Astrocyte of the cerebellum (primary cell): ENCODE data around the gene OSBPL3.

Experiments used
- DNase-seq: peaks from one replicate; pipeline ENCODE4 v3.0.0-alpha.2; 2011; ENCODE audit warnings: low read depth
- H3K4me3 ChIP-seq: 2 replicates; pipeline ENCODE4 v1.5.1; 2011; ENCODE audit warnings: mild to moderate bottlenecking, low read depth, low read length, moderate library complexity
- in situ Hi-C: cut with HindIII; loops from 2 replicates; pipeline ENCODE4 v1.10.0; 2017; ENCODE audit warnings: low sequenced_read_pairs
- TF ChIP-seq, protein P1 (sequence below): IDR thresholded peaks from 2 replicates; pipeline ENCODE4 v1.5.1; 2012; ENCODE audit warnings: low read length, low read depth, moderate library complexity, mild to moderate bottlenecking; ENCODE audit errors: missing control alignments

Gene OSBPL3

DNA sequence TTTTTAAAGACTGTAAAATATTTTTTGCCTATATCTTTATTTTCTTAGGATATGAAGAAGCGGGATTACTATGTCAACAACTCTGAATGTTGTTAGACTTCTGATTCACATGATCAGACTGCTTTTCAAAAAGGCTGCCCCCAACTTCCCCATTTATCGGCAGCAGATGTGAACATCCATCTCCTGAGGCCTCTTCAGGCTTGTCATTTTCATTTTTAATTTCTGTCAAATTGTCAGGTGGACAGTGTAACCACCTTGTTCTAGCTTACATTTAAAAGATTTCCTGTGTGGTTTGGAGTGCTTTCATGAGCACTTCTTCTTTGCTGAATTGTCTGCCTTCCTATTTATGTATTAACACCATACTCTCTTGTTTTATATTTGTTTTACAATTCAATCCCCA, 143.9 kb downstream of the OSBPL3 start:
- TF ChIP-seq, protein P1, sequence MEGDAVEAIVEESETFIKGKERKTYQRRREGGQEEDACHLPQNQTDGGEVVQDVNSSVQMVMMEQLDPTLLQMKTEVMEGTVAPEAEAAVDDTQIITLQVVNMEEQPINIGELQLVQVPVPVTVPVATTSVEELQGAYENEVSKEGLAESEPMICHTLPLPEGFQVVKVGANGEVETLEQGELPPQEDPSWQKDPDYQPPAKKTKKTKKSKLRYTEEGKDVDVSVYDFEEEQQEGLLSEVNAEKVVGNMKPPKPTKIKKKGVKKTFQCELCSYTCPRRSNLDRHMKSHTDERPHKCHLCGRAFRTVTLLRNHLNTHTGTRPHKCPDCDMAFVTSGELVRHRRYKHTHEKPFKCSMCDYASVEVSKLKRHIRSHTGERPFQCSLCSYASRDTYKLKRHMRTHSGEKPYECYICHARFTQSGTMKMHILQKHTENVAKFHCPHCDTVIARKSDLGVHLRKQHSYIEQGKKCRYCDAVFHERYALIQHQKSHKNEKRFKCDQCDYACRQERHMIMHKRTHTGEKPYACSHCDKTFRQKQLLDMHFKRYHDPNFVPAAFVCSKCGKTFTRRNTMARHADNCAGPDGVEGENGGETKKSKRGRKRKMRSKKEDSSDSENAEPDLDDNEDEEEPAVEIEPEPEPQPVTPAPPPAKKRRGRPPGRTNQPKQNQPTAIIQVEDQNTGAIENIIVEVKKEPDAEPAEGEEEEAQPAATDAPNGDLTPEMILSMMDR, result no peak
- H3K4me3 ChIP-seq, result no peak overlapping the region
- in situ Hi-C loops, result no loop called here
- no peak for DNase-seq

- TF ChIP-seq, protein P1, result no peak
- no peak overlapping the region for H3K4me3 ChIP-seq
- DNase-seq, result no peak
- in situ Hi-C loops, result no loop called here
Measured at GRCh38 chr7:24835643-24836042, 144.3 kb downstream of the OSBPL3 start.

- TF ChIP-seq, protein P1, result no peak
- in situ Hi-C loops, result no loop called here
- no peak for DNase-seq
- H3K4me3 ChIP-seq, result no peak overlapping the region
Measured at GRCh38 chr7:24834128-24834798, 145.7 kb downstream of the OSBPL3 start.

GRCh38 chr7:24833549-24833948, 146.4 kb downstream of the OSBPL3 start:
- no peak for DNase-seq
- no peak overlapping the region for H3K4me3 ChIP-seq
- TF ChIP-seq, protein P1, result no peak
- in situ Hi-C loops, result no loop called here

GRCh38 chr7:24831240-24831639, 148.7 kb downstream of the OSBPL3 start:
- TF ChIP-seq, protein P1, result no peak
- in situ Hi-C loops, result no loop called here
- H3K4me3 ChIP-seq, result no peak overlapping the region
- peak; percentile 73 for DNase-seq

DNA sequence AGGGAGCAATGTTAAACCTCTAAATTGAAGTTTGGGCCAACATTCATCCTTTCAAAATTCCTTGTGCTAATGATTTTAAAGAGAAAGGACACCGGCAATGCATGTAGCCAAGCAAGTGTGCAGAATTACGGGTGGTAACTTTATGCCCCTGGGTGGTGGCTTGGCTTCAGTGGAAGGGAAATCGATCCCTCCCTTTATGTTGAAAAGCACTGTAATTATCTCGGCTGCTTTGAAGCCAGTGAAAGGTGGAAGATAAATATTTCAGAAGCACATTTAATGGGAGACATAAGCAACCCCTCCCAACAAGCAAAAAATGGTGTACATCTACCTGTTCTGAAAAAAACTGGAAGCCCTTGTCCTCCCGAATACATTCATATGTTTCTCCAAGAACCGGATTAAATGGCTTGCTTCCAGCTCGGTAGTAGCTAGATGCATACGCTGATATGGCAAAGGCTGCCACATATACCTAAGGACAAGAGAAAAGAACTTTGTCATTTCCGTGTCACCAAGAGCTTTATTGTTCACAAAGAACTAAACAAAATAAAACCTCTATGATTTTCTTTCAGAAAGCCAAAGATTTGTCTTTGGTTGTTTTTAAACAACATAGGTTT, 149.4 kb downstream of the OSBPL3 start:
- DNase-seq, result no peak
- no peak overlapping the region for H3K4me3 ChIP-seq
- in situ Hi-C loops, result no loop called here
- TF ChIP-seq, protein P1, result no peak
